HCT116 (cell line): ENCODE results near the gene IGFLR1.
"Not testable (repeated sequence)": the region's sequence is repeated elsewhere in the genome, so short reads cannot be mapped to it uniquely, and the experiment has no call there.

Experiments
- CBX3 ChIP-seq: IDR thresholded peaks from 2 replicates; pipeline ENCODE4 v1.6.1; 2012; ENCODE audit warnings: low read depth
- CTCF ChIP-seq, 3 experiments: fragments of 200-600 bp in 1 of 3; sonication (generic) in 1 of 3; IDR thresholded peaks in 2 of 3; conservative IDR thresholded peaks in 1 of 3; 2 replicates each; pipeline ENCODE4 v1.5.1; 2012 to 2017; ENCODE audit warnings: low read depth in 2 of 3, low read length in 2 of 3, antibody characterized with exemption in 1 of 3, borderline replicate concordance in 1 of 3, control low read depth in 1 of 3, mild to moderate bottlenecking in 1 of 3, mixed read lengths in 1 of 3, mixed run types in 1 of 3, moderate library complexity in 1 of 3; ENCODE audit not compliant: insufficient read depth in 1 of 3
- EZH2 ChIP-seq: fragments of 200-600 bp; sonication (generic); IDR thresholded peaks from 2 replicates; pipeline ENCODE4 v1.6.1; 2017; ENCODE audit warnings: antibody characterized with exemption, mixed run types
- FOSL1 ChIP-seq: IDR thresholded peaks from 2 replicates; pipeline ENCODE4 v1.6.1; 2012; ENCODE audit warnings: low read depth
- POLR2A ChIP-seq: IDR thresholded peaks from 2 replicates; pipeline ENCODE4 v1.7.0; 2011; ENCODE audit warnings: borderline replicate concordance; ENCODE audit not compliant: insufficient read depth, insufficient read length; ENCODE audit errors: extremely low read depth
- RAD21 ChIP-seq: IDR thresholded peaks from 2 replicates; pipeline ENCODE4 v1.6.1; 2012; ENCODE audit warnings: low read depth, mild to moderate bottlenecking
- REST ChIP-seq: IDR thresholded peaks from 2 replicates; pipeline ENCODE4 v1.6.1; 2012; ENCODE audit warnings: low read depth
- SP1 ChIP-seq: IDR thresholded peaks from 2 replicates; pipeline ENCODE4 v1.6.1; 2012; ENCODE audit warnings: low read depth
- YY1 ChIP-seq: IDR thresholded peaks from 2 replicates; pipeline ENCODE4 v1.6.1; 2011; ENCODE audit warnings: low read length, low read depth, moderate library complexity, mild to moderate bottlenecking; ENCODE audit not compliant: insufficient replicate concordance; ENCODE audit errors: extremely low read depth
- ZNF274 ChIP-seq: fragments of 200-500 bp; sonication (Bioruptor generic); IDR thresholded peaks from 2 replicates; pipeline ENCODE4 v1.6.1; 2014; ENCODE audit warnings: mild to moderate bottlenecking, low read depth, low read length, inconsistent platforms

- TF ChIP-seq ZNF274; RAD21; CTCF (IDR thresholded peaks at IDR 0.05 in 2 of 3, conservative IDR thresholded peaks at IDR 0.05 in 1 of 3; ENCODE audit: borderline replicate concordance in 1 of 3, insufficient read depth in 1 of 3, low read depth in 2 of 3, low read length in 2 of 3); REST; YY1; FOSL1; POLR2A; EZH2; CBX3; SP1: not testable (repeated sequence)
Measured at GRCh38 chr19:35691106-35691505, 51.1 kb downstream of the IGFLR1 start.
